Body of pancreas (tissue), 4 donors: ENCODE measurements around the gene ALDH1A1. TPM values are rescaled to one million over a fixed set of nuclear protein-coding genes. Genes with fewer than 3 reads are reported as not detected.

Experiments
- ATAC-seq: fragments of 150-250 bp; one replicate; pipeline ENCODE4 v1.9.1; 2016
- DNase-seq, 4 donors: peaks; one replicate each; pipeline ENCODE4 v3.0.0-alpha.2; 2019
- H3K27ac ChIP-seq, 4 donors: fragments of 200-600 bp; sonication (generic); 1 replicate in 3 of 4; 2 replicates in 1 of 4; pipeline versions ENCODE4 v1.5.1 to v1.6.1; 2016 to 2019; ENCODE audit warnings: mild to moderate bottlenecking in 1 of 4, mixed read lengths in 1 of 4, moderate library complexity in 1 of 4
- H3K27me3 ChIP-seq, 2 donors: fragments of 200-600 bp; sonication (generic); one replicate each; pipeline ENCODE4 v1.6.0; 2016; ENCODE audit warnings: mild to moderate bottlenecking in 1 of 2
- H3K36me3 ChIP-seq, 2 donors: fragments of 200-600 bp; sonication (generic); replicated peaks in 1 of 2; 2 replicates each; pipeline ENCODE4 v1.5.1; 2016; ENCODE audit warnings: low read depth in 2 of 2; ENCODE audit not compliant: insufficient read depth in 1 of 2
- H3K4me1 ChIP-seq: fragments of 200-600 bp; sonication (generic); one replicate; pipeline ENCODE4 v1.6.0; 2016
- H3K4me3 ChIP-seq, 2 donors: fragments of 200-600 bp; sonication (generic); 1 replicate in 1 of 2; 2 replicates in 1 of 2; pipeline ENCODE4 v1.5.1; 2016 to 2019
- H3K9me3 ChIP-seq, 3 donors: fragments of 200-600 bp; sonication (generic); 1 replicate in 2 of 3; 2 replicates in 1 of 3; pipeline ENCODE4 v1.5.1; 2016
- POLR2A ChIP-seq, 3 donors: fragments of 450-650 bp; IDR thresholded peaks; one replicate each; pipeline ENCODE4 v1.6.1; 2016; ENCODE audit warnings: antibody characterized with exemption in 3 of 3, mild to moderate bottlenecking in 2 of 3
- WGBS, 2 donors: methylation state at CpG; one replicate each; pipeline ENCODE4 v1.1.5; 2017; 5-methylcytosine and 5-hydroxymethylcytosine counted together
- intact Hi-C: fragments of 100-400 bp; cut with DNase I; formaldehyde crosslinking; loops from one replicate; pipeline ENCODE4 v1.15.1; 2023
- total RNA-seq, 2 donors: library from RNA; depleted of rRNA; stranded (reverse); fragments of >200 nt; gene quantifications; one replicate each; pipeline ENCODE4 v1.1.0, GENCODE V29; 2016
- TF ChIP-seq, protein P1 (sequence below), 7 experiments: fragments of 450-650 bp in 4 of 7; fragments of 200-600 bp in 3 of 7; sonication (generic) in 3 of 7; IDR thresholded peaks; one replicate each; pipeline ENCODE4 v1.5.1; 2016 to 2019; ENCODE audit warnings: antibody characterized with exemption in 7 of 7

ALDH1A1 gene
- total RNA-seq, 2 donors from 2014 or later: 87.7 to 184 TPM

- Histone ChIP-seq H3K4me3 (no peak overlapping the region), H3K9me3 (no peaks in the 10 kb centered on the region), H3K27ac (peak overlapping the region in 1 of 4 donors; percentile 2), H3K27me3 (no peaks in the 10 kb centered on the region), H3K4me1 (peaks cover 40% of the 10 kb centered on the region), H3K36me3 (no peaks in the 10 kb centered on the region)
- WGBS, 2 donors: 16 to 33% methylated on average over 1 of the region's 1 CpG
- no peak for DNase-seq
- no peak for TF ChIP-seq POLR2A (IDR thresholded peaks at IDR 0.05)
- TF ChIP-seq, protein P1, sequence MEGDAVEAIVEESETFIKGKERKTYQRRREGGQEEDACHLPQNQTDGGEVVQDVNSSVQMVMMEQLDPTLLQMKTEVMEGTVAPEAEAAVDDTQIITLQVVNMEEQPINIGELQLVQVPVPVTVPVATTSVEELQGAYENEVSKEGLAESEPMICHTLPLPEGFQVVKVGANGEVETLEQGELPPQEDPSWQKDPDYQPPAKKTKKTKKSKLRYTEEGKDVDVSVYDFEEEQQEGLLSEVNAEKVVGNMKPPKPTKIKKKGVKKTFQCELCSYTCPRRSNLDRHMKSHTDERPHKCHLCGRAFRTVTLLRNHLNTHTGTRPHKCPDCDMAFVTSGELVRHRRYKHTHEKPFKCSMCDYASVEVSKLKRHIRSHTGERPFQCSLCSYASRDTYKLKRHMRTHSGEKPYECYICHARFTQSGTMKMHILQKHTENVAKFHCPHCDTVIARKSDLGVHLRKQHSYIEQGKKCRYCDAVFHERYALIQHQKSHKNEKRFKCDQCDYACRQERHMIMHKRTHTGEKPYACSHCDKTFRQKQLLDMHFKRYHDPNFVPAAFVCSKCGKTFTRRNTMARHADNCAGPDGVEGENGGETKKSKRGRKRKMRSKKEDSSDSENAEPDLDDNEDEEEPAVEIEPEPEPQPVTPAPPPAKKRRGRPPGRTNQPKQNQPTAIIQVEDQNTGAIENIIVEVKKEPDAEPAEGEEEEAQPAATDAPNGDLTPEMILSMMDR (IDR thresholded peaks at IDR 0.05): no peak
- intact Hi-C loops: no loop called here
- ATAC-seq: no peak
Observed at GRCh38 chr9:72978744-72979143, 25.9 kb upstream of the ALDH1A1 start.

- intact Hi-C loops: no loop called here
- TF ChIP-seq, protein P1 (IDR thresholded peaks at IDR 0.05): no peak
- no peak for TF ChIP-seq POLR2A (IDR thresholded peaks at IDR 0.05)
- no peak for DNase-seq
- no peak overlapping the region for H3K4me3 ChIP-seq
- H3K27me3 ChIP-seq: no peaks in the 10 kb centered on the region
- WGBS, 2 donors: 87 to 100% methylated on average over 2 of the region's 2 CpGs
- ATAC-seq: no peak
- H3K36me3 ChIP-seq: no peaks in the 10 kb centered on the region
- H3K9me3 ChIP-seq: no peaks in the 10 kb centered on the region
- peaks cover 31% of the 10 kb centered on the region for H3K4me1 ChIP-seq
- H3K27ac ChIP-seq: no peak overlapping the region
Observed at GRCh38 chr9:72977670-72978069, 24.8 kb upstream of the ALDH1A1 start.

- TF ChIP-seq, protein P1 (IDR thresholded peaks at IDR 0.05): no peak
- TF ChIP-seq POLR2A (IDR thresholded peaks at IDR 0.05): no peak
- no peaks in the 10 kb centered on the region for H3K27me3 ChIP-seq
- peaks cover 11% of the 10 kb centered on the region for H3K4me1 ChIP-seq
- no peak overlapping the region for H3K27ac ChIP-seq
- intact Hi-C loops: no loop called here
- no peaks in the 10 kb centered on the region for H3K9me3 ChIP-seq
- H3K4me3 ChIP-seq: no peak overlapping the region
- no peak for ATAC-seq
- H3K36me3 ChIP-seq: no peaks in the 10 kb centered on the region
- DNase-seq: no peak
Observed at GRCh38 chr9:72974501-72974900, 21.6 kb upstream of the ALDH1A1 start.

GRCh38 chr9:72972636-72973035 is 19.8 kb upstream of the ALDH1A1 start:
- H3K9me3 ChIP-seq: no peaks in the 10 kb centered on the region
- intact Hi-C loops: no loop called here
- H3K4me1 ChIP-seq: no peaks in the 10 kb centered on the region
- DNase-seq (no peak), ATAC-seq (no peak)
- 76 to 94% methylated on average over 2 of the region's 2 CpGs for WGBS, 2 donors
- H3K4me3 ChIP-seq: no peak overlapping the region
- TF ChIP-seq, protein P1 (IDR thresholded peaks at IDR 0.05): no peak
- H3K27me3 ChIP-seq: no peaks in the 10 kb centered on the region
- no peak overlapping the region for H3K27ac ChIP-seq
- no peaks in the 10 kb centered on the region for H3K36me3 ChIP-seq

- H3K27ac ChIP-seq: no peak overlapping the region
- intact Hi-C loops: no loop called here
- no peaks in the 10 kb centered on the region for H3K27me3 ChIP-seq
- no peaks in the 10 kb centered on the region for H3K9me3 ChIP-seq
- H3K36me3 ChIP-seq: no peaks in the 10 kb centered on the region
- H3K4me1 ChIP-seq: no peaks in the 10 kb centered on the region
- H3K4me3 ChIP-seq: no peak overlapping the region
- no peak for TF ChIP-seq POLR2A (IDR thresholded peaks at IDR 0.05)
- TF ChIP-seq, protein P1 (IDR thresholded peaks at IDR 0.05): no peak
- DNase-seq (no peak), ATAC-seq (no peak)
- WGBS, 2 donors: 80 to 82% methylated on average over 2 of the region's 2 CpGs
Observed at GRCh38 chr9:72971411-72971810, 18.6 kb upstream of the ALDH1A1 start.
